Fibroblast of mammary gland (primary cell): ENCODE data around the gene ACSL3.

Experiments used
- DNase-seq: peaks from one replicate; pipeline ENCODE4 v3.0.0-alpha.2; 2010; ENCODE audit warnings: low read depth
- H3K4me3 ChIP-seq: 2 replicates; pipeline ENCODE4 v1.5.1; 2011; ENCODE audit warnings: low read depth, mild to moderate bottlenecking, low read length, moderate library complexity; ENCODE audit not compliant: control insufficient read depth
- CTCF ChIP-seq: conservative IDR thresholded peaks from 2 replicates; pipeline ENCODE4 v1.5.1; 2011; ENCODE audit warnings: low read depth, low read length, inconsistent platforms; ENCODE audit not compliant: control insufficient read depth, insufficient read depth

The ACSL3 gene

DNA sequence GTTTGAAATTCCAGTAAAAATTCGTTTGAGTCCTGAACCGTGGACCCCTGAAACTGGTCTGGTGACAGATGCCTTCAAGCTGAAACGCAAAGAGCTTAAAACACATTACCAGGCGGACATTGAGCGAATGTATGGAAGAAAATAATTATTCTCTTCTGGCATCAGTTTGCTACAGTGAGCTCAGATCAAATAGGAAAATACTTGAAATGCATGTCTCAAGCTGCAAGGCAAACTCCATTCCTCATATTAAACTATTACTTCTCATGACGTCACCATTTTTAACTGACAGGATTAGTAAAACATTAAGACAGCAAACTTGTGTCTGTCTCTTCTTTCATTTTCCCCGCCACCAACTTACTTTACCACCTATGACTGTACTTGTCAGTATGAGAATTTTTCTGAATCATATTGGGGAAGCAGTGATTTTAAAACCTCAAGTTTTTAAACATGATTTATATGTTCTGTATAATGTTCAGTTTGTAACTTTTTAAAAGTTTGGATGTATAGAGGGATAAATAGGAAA is 80.7 kb downstream of the ACSL3 start:
- DNase-seq = no peak
- H3K4me3 ChIP-seq = no peak overlapping the region
- TF ChIP-seq CTCF = no peak

- no peak for DNase-seq
- no peak overlapping the region for H3K4me3 ChIP-seq
- no peak for TF ChIP-seq CTCF
Measured at GRCh38 chr2:222942561-222942960, 81.7 kb downstream of the ACSL3 start.

DNA sequence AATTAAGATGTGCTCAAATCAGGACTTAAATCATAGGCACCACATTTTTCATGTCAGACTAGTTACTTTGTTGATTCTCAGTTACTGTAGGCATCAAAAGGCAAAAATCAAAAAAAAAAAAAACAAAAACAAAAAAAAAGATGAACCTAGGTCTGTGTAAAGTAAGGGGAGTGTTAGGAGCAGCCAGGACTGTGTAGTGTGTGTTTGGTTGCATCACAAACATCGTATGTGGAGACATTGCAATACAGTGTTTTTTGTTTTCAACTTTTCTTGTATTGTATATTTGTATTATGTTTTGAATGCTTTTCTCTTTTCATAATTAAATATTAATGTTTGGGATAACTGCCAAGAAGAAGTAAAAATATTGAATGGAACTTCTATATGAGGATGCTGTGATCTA is 82.1 kb downstream of the ACSL3 start:
- H3K4me3 ChIP-seq = no peak overlapping the region
- no peak for TF ChIP-seq CTCF
- no peak for DNase-seq

DNA sequence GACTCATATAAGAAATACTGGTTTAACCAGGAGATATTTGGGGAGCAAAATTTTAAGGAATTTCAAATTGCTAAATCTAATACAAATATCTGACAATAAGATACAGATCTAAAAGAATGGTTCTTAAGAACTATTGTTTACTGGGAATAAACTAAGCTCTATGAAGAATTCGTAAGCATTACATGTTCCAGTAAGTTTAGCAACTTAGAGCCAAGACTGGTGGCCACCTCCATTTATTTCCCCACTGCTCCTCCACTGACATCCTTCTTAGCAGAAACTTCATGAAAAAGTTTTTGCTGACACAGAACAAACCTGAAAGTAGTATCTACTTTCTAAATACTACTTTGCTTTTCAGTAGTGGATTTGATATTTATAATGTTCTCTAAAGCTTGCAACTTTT is 83.0 kb downstream of the ACSL3 start:
- peak; percentile 40 for DNase-seq
- TF ChIP-seq CTCF = no peak
- H3K4me3 ChIP-seq = no peak overlapping the region

DNA sequence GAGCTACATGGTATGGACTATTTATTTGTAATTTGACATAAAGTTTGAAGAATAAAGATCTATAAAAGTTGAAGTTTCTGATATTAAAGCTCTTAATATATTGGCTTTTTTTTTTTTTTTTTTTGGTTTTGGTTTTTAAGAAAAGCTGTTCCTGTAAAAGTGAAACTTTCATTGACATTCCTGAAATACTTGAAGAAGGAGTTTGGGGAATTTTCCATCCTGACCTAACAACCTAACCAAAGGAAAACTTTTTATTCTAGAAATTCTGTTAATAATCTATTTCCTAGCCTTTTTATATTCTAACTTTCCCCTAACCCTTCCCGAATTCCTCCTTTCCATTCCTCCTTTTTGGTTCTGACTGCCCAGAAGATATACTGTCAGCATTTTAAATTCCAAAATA is 83.7 kb downstream of the ACSL3 start:
- no peak for DNase-seq
- H3K4me3 ChIP-seq = no peak overlapping the region

DNA sequence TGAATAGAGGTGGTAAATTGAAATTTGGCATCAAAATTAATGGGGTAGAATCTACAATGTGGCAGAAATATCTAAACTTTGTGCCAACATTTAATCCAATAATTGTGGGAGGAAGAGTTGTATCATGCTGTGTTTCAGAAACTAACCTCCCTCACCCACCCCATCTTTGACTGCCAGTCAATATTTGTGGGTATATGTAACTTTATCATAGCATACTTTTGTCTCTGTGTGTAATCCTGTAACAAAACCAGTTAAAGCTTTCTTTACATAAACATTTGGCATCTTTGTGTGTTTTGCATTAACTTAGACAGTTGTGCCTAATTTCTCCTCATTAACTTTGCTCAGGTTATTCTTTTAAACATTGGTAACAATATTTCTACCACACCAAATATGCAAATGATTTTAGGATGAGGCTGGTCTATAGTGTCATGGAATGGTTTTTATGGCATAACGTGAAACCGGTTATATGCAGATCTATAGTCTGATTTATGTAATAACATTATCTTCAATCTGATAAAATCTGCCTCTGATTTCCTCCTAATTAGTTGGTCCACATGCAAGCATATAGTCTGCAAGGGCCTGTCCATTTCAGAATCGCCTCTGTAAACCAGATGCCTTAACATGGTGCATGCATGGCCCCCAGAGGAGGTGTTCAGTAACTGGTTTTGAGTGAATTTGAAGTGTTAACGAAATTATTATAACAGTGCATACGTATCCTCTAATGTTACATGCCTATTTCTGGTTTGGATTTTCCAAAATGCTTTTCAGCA is 84.3 kb downstream of the ACSL3 start:
- no peak overlapping the region for H3K4me3 ChIP-seq
- no peak for TF ChIP-seq CTCF
- DNase-seq = no peak

More for the DNA sequence above, 83.7 kb downstream of the ACSL3 start:
- TF ChIP-seq CTCF = no peak
